ENCODE measurements around the gene TRAPPC2L.

GRCh38 chr16:88881007-88881615 lies 24.2 kb downstream of the TRAPPC2L start:
- TF ChIP-seq POLR2AphosphoS5 (IDR thresholded peaks at IDR 0.05; ENCODE audit: low read depth, low read length) (no peak), TAF1 (IDR thresholded peaks at IDR 0.05; ENCODE audit: low read depth, low read length) (no peak), POLR2A (IDR thresholded peaks at IDR 0.05; ENCODE audit: low read depth, low read length) (no peak), PAX5 (IDR thresholded peaks at IDR 0.05; ENCODE audit: insufficient read depth, low read length, severe bottlenecking) (no peak), SPI1 (IDR thresholded peaks at IDR 0.05; ENCODE audit: low read depth, low read length) (no peak), POU2F2 (IDR thresholded peaks at IDR 0.05; ENCODE audit: low read depth, low read length) (no peak)
